Esophagus muscularis mucosa (tissue), 3 donors: ENCODE data around the gene ADCYAP1R1.

Experiments used
- CTCF ChIP-seq, 3 experiments: fragments of 200-600 bp in 2 of 3; fragments of 450-650 bp in 1 of 3; sonication (generic) in 2 of 3; IDR thresholded peaks; one replicate each; pipeline ENCODE4 v1.5.1; 2017 to 2019; ENCODE audit warnings: antibody characterized with exemption in 3 of 3, mild to moderate bottlenecking in 2 of 3, moderate library complexity in 1 of 3
- POLR2A ChIP-seq: fragments of 450-650 bp; IDR thresholded peaks from one replicate; pipeline ENCODE4 v1.6.1; 2017; ENCODE audit warnings: antibody characterized with exemption, moderate library complexity, mild to moderate bottlenecking, low read depth

DNA sequence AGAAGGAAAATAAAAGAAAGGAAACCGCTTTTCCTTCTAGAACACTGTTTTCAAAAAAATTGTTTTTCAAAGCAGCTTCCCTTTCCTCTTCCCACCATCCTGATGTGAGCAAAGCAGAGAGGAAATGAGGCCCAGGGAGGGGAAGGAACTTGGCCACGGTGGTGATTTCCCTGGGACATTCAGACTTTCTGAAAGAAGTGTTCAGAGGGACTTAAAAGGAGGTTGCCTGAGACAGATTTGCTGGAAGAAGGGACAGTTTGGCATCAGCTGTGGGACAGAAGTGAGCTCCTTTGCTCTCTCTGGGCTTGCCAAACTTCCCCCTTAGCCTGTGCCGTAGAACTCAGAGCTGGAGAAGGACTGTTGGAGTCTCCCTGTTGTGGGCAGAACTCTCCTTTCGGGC lies 30.3 kb downstream of the ADCYAP1R1 start:
- no peak for TF ChIP-seq CTCF (IDR thresholded peaks at IDR 0.05)
- TF ChIP-seq POLR2A: no peak
